T47D (cell line): Measurements from ENCODE around the gene ATAD3A.
"Not testable (repeated sequence)": the region's sequence is repeated elsewhere in the genome, so short reads cannot be mapped to it uniquely, and the experiment has no call there.

Experiments used
- DNase-seq, 2 experiments: peaks; one replicate each; pipeline versions ENCODE4 v3.0.0 to v3.0.0-alpha.2; 2011 to 2012; ENCODE audit warnings: low read depth in 1 of 2, low spot score in 1 of 2
- JUND ChIP-seq: IDR thresholded peaks from 2 replicates; pipeline ENCODE4 v1.6.1; 2012; ENCODE audit warnings: low read depth
- in situ Hi-C: cut with HindIII; loops from 2 replicates; pipeline ENCODE4 v1.10.0; 2016; ENCODE audit warnings: low sequenced_read_pairs, low pct_unique_long_range_greater_than_20kb

Gene ATAD3A

DNA sequence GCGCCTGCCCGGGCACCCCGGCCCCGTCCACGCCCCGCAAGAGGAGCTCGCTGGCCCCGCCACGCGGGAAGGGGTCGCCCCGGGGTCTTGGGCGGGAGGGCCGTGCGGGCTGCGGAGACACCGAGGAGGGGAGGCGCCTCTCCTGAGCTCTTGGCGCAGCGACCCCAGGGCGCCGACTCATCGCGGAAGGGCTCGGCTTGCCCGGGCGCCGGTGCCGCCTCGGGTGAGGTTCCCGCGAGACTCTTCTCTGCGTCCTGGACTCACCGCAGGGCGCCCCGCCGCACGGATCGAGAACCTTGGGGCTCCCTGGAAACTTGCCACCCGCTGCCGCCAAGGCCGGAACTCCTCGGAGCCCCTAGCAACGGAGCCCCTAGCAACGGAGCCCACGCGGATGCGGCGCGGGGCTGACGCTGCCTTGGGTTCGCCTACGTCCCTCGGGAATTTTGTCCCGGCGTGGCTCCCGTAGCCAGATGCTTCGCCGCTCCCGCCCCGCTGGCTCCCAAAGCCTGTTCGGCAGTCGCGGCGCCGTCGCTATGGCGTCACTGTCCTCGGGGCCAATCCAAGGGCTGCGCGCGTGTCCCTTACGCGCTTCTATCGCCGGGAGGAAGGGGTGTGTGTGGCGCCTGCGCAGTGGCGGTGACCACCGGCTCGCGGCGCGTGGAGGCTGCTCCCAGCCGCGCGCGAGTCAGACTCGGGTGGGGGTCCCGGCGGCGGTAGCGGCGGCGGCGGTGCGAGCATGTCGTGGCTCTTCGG is at the start of gene ATAD3A:
TSS of gene ATAD3A (plus strand) at position 630 of the 753 bp plus-strand sequence. CDS start at position 737, 107 bp downstream.
- no peak for TF ChIP-seq JUND
- DNase-seq: peak; percentile 92 to 97
- in situ Hi-C loops: no loop called here

DNA sequence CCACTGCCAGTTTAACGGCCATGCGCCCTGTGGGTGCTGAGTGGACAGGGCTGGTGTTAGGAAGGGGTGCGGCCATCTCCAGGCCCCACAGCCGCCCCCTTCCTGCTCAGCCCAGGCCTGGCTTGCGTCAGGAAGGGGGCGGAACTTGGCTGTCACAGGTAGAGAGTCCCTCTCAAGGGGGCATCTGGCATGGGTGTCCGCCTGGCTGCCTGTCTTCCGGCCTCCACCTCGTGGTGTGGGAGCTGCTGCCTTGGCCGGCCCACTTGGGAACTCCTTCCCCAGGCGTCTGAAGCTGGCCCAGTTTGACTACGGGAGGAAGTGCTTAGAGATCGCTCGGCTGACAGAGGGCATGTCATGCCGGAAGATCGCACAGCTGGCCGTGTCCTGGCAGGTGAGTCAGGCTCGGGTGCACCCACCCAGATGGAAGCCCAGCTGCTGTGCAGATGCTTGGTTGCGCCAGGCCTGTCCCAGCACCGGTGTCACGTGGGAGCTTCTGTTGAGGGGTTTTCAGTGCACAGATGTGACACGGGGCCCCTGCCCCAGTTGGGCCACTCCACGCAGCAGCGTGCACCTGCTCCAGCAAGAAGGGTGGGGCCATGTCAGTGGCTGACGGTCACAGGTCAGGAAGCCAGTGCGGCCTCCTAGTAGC is 49.5 kb upstream of the ATAD3A start:
- in situ Hi-C loops: no loop called here
- no peak for TF ChIP-seq JUND
- DNase-seq: no peak

DNA sequence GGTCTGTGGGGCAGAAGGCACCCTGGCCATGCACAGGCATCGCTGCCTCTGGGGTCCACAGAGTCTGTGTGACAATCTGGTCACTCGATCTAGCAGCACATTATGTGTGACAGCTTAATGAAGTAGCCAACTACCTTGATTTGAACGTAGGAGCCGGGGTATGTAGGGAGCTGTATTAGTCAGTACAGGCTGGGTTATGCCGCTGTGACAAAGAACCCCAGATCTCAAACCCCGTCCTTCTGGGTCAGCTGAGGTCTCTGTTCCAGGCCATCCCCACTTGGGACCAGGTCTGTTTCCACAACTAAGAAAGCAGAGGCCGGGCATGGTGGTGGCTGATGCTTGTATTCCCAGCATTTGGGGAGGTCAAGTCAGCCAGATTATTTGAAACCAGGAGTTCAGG is 48.6 kb upstream of the ATAD3A start:
- TF ChIP-seq JUND: no peak
- in situ Hi-C loops: no loop called here
- DNase-seq: no peak

DNA sequence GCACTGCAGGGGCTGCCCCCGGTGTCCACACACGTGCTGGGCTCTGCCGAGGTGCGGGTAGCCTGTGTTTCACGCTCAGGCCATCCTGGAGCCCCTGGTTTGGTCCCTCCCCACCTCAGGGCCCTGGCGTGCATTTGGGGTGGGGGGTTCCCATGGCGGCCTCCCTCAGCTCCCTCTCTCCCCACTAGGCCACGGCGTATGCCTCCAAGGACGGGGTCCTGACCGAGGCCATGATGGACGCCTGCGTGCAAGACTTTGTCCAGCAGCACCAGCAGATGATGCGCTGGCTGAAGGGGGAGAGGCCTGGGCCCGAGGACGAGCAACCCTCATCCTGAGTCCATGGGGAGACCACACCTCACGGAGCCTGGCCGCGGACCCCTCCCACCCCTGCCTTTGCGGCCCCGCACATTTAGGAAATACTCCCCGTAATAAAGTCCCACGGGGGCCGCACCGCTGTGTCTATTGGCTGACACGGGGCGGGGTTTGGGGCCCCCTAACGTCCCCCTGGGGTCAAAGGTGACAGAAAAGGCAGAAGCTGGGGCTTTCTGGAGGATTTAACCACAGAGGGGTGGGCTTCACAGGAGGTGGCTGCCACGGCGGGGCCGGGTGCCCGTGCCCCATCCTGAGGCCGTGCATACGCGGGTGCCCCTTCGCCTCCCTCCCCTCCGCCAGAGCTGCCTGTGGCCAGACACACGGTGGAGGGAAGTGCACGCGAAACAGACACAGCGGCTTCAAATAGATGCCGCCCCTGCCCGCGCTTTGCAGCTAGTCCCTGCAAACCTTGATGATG is 43.6 kb upstream of the ATAD3A start:
- DNase-seq, in situ Hi-C loops: not testable (repeated sequence)

DNA sequence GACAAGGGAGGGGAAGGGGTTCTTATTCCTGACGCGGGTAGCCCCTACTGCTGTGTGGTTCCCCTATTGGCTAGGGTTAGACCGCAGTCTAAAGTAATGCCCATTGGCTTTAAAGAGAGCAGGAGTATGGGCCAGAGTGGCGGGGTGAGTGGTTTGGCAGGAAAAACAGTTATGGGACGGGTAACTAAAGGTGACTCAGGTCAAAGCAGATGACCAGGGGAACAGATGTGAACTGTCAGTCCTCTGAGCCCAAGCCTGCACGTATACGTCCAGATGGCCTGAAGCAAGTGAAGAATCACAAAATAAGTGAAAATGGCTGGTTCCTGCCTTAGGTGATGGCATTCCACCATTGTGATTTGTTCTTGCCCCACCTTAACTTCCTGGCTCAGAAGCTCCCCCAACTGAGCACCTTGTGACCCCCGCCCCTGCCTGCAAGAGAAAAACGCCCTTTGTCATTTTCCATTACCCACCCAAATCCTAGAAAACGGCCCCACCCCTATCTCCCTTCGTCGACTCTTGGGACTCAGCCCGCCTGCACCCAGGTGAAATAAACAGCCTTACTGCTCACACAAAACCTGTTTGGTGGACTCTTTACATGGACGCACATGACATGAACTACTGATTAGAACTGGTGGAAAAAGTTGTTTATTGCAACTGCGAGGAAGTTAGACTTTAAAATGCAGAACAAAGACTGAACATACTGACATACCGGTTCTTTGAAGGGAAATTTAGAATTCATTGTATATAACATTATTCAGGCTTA is 41.2 kb upstream of the ATAD3A start:
- in situ Hi-C loops: no loop called here
- DNase-seq: peak in 1 of 2 experiments; percentile 44
- no peak for TF ChIP-seq JUND

DNA sequence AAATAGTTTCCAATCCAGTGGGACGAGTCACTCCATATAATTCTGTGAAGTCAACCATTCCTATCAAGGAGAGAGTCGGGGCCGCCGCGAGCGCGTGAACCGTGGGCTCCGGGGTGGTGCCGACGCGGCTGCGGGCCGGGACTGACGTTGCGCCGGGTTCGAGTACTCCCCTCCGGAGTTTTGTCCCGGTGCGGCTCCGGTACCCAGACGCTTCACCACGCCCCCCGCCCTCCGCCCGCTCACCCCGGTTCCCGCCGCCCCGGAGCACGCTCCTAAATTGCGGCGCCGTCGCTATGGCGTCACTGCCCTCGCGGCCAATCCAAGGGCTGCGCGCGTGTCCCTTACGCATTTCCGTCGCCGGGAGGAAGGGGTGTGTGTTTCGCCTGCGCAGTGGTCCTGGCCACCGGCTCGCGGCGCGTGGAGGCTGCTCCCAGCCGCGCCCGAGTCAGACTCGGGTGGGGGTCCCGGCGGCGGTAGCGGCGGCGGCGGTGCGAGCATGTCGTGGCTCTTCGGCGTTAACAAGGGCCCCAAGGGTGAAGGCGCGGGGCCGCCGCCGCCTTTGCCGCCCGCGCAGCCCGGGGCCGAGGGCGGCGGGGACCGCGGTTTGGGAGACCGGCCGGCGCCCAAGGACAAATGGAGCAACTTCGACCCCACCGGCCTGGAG is 40.4 kb upstream of the ATAD3A start, which contains the start of gene ATAD3B:
TSS of gene ATAD3B (plus strand) at position 377 of the 664 bp plus-strand sequence. CDS start at position 497, 120 bp downstream.
- DNase-seq: peak; percentile 90 to 94
- no peak for TF ChIP-seq JUND
- in situ Hi-C loops: no loop called here

DNA sequence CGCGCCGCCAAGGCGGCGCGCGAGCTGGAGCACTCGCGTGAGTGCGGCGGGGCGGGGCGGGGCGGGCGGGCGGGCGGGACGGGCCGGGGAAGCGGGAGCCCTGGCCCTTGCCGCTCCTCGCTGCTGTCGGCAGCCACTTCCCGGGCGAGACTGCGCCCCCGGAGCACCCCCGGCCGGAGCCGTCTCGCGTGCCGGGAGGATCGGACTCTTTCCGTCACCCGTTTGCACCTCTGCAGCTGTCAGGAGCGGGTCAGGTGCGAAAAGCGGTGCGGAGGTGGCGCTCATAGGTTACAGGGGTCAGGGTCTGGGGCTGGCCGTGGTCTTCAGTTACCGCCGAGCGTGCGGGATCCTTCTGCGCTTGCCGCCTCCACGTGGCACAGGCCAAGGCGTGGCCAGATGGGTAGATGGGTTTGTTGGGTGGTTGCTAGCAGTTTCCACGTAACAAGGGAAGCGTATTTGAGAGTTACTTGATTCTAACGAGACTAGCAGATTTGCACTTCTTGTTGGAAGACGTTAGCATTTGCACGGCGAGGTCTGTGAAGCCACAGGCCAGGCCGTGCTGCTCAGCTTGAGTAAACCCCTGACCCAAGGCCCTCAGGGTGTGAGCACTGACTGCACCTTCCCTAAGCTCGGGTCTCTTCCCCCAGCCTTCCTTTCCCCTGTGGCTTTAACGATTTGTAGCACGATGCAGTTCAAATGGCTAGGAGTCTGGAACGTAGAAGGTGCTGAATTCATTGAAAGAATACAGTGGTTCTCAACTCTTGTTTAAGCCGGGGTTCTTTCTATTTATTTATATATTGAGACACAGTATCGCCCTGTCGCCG is 39.7 kb upstream of the ATAD3A start:
- in situ Hi-C loops, DNase-seq: not testable (repeated sequence)

DNA sequence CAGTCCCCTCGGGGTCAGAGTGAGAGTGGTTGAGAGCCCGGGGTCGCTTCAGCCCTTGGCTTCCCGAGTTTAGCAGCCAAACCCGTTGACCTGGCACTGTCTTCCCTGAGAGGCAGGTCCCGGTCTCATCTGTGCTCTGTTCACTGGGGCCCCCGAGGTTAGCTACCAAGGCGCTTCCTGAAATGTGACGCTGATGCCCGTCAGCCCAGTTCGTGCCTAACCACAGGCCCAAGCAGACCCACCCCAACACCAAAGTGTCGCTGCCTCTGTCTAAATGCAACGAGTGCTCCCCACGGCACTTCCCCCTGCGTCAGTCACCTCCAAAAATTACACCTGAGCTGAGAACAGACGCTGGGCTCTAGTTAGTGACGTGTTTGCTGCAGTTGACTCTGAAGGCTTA is 36.0 kb upstream of the ATAD3A start:
- in situ Hi-C loops, DNase-seq: not testable (repeated sequence)

DNA sequence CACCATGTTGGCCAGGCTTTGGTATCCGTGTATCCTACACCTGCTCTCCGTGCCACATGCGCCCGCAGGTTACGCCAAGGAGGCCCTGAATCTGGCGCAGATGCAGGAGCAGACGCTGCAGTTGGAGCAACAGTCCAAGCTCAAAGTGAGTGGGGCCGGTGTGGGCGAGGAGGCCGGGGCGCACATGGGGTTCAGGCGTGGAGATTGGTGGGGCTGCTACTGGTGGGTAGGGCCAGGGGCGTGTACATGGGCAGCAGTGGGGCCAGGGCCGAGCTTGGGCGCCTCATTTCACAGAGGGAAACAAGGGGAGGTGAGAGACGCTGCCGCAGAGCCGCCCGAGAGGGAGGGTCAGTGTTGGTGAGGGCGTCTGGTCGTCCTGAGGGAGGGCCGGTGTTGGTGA is 34.8 kb upstream of the ATAD3A start:
- DNase-seq: no peak
- in situ Hi-C loops: no loop called here
- TF ChIP-seq JUND: no peak

DNA sequence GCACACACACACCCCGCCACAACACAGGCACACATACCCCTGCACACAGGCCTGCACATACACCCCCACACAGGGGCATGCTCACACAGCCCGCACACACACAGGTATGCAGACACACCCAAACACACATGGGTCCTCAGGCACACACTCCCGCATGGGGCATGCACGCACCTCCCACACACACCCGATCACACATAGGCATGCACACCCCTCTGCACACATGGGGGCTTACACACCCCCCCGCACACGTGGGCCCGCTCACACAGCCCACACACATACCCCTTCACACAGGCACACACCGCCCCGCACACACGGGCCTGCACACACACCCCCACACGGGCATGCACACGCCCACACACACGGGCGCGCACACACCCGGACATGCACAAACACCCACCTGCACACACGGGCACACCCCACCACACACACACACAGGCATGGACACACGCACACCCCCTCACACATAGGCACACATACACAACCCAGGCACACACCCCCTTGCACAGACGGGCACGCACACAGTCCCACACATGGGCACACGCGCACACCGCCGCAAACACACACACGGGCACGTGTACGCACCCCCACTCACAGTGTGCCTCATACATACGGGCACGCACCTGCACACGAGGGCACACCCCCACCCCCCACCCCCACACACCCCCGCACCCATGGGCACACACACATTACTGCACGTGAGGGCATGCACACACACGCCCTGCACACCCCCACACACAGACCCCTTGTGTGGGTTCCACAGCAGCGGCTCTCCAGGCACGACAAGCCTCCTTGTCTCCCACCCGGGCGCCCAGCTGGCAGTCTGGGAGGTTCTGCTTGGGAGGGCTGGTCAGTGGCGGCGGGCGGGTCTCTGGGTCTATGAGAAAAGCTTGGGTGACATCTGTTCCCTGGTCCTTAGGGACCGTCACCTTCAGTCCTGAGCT is 32.1 kb upstream of the ATAD3A start:
- no peak for DNase-seq
- TF ChIP-seq JUND: no peak
- in situ Hi-C loops: no loop called here

DNA sequence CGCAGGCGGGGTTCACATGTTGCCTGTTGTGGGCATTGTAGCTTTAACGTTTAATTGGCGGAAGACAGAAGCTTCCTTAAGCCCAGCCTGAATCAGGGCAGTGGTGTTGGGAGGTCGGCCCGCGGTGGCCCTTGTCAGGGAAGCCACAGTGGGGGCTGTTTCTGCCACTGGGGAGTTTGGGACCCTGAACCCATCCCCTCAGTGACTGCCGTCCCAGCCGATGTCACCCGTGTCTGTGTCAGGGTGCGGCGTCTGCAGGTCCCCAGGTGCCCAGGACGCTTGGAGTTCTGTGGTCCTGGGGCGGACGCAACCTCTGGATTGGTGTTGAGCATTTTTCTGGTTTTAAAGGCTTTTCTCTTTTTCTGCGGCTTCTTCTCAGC is 31.5 kb upstream of the ATAD3A start:
- DNase-seq, in situ Hi-C loops: not testable (repeated sequence)

DNA sequence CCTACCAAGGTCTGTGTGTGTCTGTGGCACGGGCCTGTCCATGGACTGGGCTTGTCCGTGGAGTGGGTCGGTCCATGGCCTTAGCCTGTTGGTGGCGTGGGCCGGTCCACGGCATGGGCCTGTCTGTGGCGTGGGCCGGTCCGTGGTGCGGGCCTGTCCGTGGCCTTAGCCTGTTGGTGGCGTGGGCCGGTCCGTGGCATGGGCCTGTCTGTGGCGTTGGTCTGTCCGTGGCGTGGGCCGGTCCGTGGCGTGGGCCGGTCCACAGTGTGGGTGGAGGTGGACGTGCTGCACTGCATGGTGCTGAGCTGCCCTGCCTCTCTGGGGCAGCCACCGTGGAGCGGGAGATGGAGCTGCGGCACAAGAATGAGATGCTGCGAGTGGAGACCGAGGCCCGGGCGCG is 30.2 kb upstream of the ATAD3A start:
- DNase-seq, in situ Hi-C loops: not testable (repeated sequence)
